ENCODE measurements around the gene SNX21. TPM values are rescaled to one million over a fixed set of nuclear protein-coding genes. Genes with fewer than 3 reads are reported as not detected.

Gene SNX21
- total and polyA plus RNA-seq, 4 donors = 3.8 to 10.6 (median 4.8) TPM

GRCh38 chr20:45886590-45887345 lies 53.2 kb downstream of the SNX21 start:
- H3K4me3 ChIP-seq (ENCODE audit: low read depth in 1 of 3, low read length in 3 of 3) = no peak overlapping the region
- H3K9ac ChIP-seq (ENCODE audit: low read depth in 1 of 2, low read length in 2 of 2) = no peak overlapping the region
- no peak for DNase-seq (ENCODE audit: low spot score)
- peaks cover 2 to 23% (median 9%) of the 10 kb centered on the region in 4 donors for H3K36me3 ChIP-seq (ENCODE audit: control insufficient read depth in 4 of 4, insufficient read depth in 3 of 4, low read depth in 1 of 4, low read length in 3 of 4)
- peaks cover 2 to 35% (median 27%) of the 10 kb centered on the region in 4 donors for H3K4me1 ChIP-seq (ENCODE audit: control insufficient read depth in 4 of 4, insufficient read depth in 4 of 4, low read length in 3 of 4)
- TF ChIP-seq YY1 (IDR thresholded peaks at IDR 0.05) (no peak), EGR1 (IDR thresholded peaks at IDR 0.05; ENCODE audit: low read depth in 2 of 2) (no peak), FOXA1 (IDR thresholded peaks at IDR 0.05) (no peak), RAD21 (IDR thresholded peaks at IDR 0.05) (no peak), NR2F2 (IDR thresholded peaks at IDR 0.05) (no peak), REST (IDR thresholded peaks at IDR 0.05) (no peak), ATF3 (IDR thresholded peaks at IDR 0.05) (no peak), HNF4G (IDR thresholded peaks at IDR 0.05) (no peak), FOXA2 (IDR thresholded peaks at IDR 0.05) (no peak), JUND (IDR thresholded peaks at IDR 0.05) (no peak), ZBTB33 (IDR thresholded peaks at IDR 0.05) (no peak), HNF4A (conservative IDR thresholded peaks at IDR 0.05) (no peak), SP1 (IDR thresholded peaks at IDR 0.05) (no peak), GABPA (IDR thresholded peaks at IDR 0.05 in 1 of 2, conservative IDR thresholded peaks at IDR 0.05 in 1 of 2) (no peak), CTCF (IDR thresholded peaks at IDR 0.05; ENCODE audit: low read depth, low read length, missing input control) (no peak), RXRA (IDR thresholded peaks at IDR 0.05) (no peak), MAX (IDR thresholded peaks at IDR 0.05) (no peak), TAF1 (conservative IDR thresholded peaks at IDR 0.05) (no peak)
- no peaks in the 10 kb centered on the region for H3K9me3 ChIP-seq (ENCODE audit: control insufficient read depth in 4 of 4, low read length in 3 of 4)
- WGBS = 94% methylated on average over 19 of the region's 19 CpGs
- no peak overlapping the region for H3K27ac ChIP-seq (ENCODE audit: low read depth in 1 of 2, low read length in 2 of 2)
- H3K27me3 ChIP-seq (ENCODE audit: control insufficient read depth in 4 of 4, insufficient read depth in 4 of 4, low read length in 3 of 4) = no peaks in the 10 kb centered on the region
